Vagina (tissue), 2 donors: ENCODE measurements around the gene DHFR. TPM values are rescaled to one million over a fixed set of nuclear protein-coding genes. Genes with fewer than 3 reads are reported as not detected.

Experiments used
- DNase-seq, 2 donors: peaks; one replicate each; pipeline ENCODE4 v3.0.0-alpha.2; 2017; ENCODE audit errors: extremely low spot score in 2 of 2
- H3K27ac ChIP-seq: fragments of 200-600 bp; sonication (generic); one replicate; pipeline ENCODE4 v1.5.1; 2019
- H3K27me3 ChIP-seq: fragments of 200-600 bp; sonication (generic); one replicate; pipeline ENCODE4 v1.5.1; 2019
- H3K36me3 ChIP-seq, 2 donors: fragments of 200-600 bp; sonication (generic); one replicate each; pipeline ENCODE4 v1.5.1; 2017 to 2019
- H3K4me1 ChIP-seq: fragments of 200-600 bp; sonication (generic); one replicate; pipeline ENCODE4 v1.5.1; 2019
- H3K4me3 ChIP-seq, 2 donors: fragments of 200-600 bp; sonication (generic); 1 replicate in 1 of 2; 2 replicates in 1 of 2; pipeline ENCODE4 v1.5.1; 2016 to 2019
- H3K9me3 ChIP-seq: fragments of 200-600 bp; sonication (generic); one replicate; pipeline ENCODE4 v1.5.1; 2019
- POLR2A ChIP-seq, 2 donors: fragments of 450-650 bp; IDR thresholded peaks; one replicate each; pipeline ENCODE4 v1.6.1; 2017; ENCODE audit warnings: antibody characterized with exemption in 2 of 2, mild to moderate bottlenecking in 2 of 2, moderate library complexity in 2 of 2
- POLR2AphosphoS5 ChIP-seq, 2 donors: sonication (generic); formaldehyde crosslinking; IDR thresholded peaks; one replicate each; pipeline ENCODE4 v1.9.0; 2017; ENCODE audit warnings: antibody characterized with exemption in 2 of 2, mild to moderate bottlenecking in 2 of 2, low read depth in 1 of 2; ENCODE audit not compliant: insufficient read depth in 1 of 2
- intact Hi-C: fragments of 100-400 bp; cut with DNase I; formaldehyde crosslinking; loops from one replicate; pipeline ENCODE4 v1.15.1; 2023
- total RNA-seq: library from RNA; depleted of rRNA; stranded (reverse); fragments of >200 nt; gene quantifications from one replicate; pipeline ENCODE4 v1.2.3, GENCODE V29; 2016
- TF ChIP-seq, protein P1 (sequence below), 3 experiments: fragments of 450-650 bp in 2 of 3; fragments of 200-600 bp in 1 of 3; sonication (generic) in 1 of 3; IDR thresholded peaks; one replicate each; pipeline ENCODE4 v1.5.1; 2017 to 2019; ENCODE audit warnings: antibody characterized with exemption in 3 of 3, mild to moderate bottlenecking in 2 of 3, moderate library complexity in 2 of 3

DHFR gene
- total RNA-seq, 1 donor from 2014 or later: 6.6 TPM

DNA sequence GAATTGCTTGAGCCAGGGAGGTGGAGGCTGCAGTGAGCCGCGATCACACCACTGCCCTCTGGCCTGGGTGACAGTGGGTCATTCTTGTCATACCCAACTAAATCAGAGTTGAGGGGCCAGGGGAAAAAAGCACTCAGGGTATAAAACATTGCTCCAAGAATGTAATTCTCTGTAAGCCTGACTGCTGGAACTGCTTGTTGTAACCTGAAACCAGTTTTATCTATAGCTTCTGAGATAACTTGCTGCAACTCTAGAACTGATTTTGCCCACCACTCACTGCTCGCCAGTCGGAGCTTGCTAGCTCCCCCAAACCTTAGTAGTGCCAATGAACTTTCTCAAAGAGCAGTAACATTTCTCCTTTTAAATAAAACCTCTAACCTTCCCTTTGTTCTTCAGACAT is 9.9 kb downstream of the DHFR start:
- H3K4me3 ChIP-seq: no peak overlapping the region
- intact Hi-C loops: no loop called here
- no peaks in the 10 kb centered on the region for H3K4me1 ChIP-seq
- H3K27ac ChIP-seq: no peak overlapping the region
- TF ChIP-seq, protein P1, sequence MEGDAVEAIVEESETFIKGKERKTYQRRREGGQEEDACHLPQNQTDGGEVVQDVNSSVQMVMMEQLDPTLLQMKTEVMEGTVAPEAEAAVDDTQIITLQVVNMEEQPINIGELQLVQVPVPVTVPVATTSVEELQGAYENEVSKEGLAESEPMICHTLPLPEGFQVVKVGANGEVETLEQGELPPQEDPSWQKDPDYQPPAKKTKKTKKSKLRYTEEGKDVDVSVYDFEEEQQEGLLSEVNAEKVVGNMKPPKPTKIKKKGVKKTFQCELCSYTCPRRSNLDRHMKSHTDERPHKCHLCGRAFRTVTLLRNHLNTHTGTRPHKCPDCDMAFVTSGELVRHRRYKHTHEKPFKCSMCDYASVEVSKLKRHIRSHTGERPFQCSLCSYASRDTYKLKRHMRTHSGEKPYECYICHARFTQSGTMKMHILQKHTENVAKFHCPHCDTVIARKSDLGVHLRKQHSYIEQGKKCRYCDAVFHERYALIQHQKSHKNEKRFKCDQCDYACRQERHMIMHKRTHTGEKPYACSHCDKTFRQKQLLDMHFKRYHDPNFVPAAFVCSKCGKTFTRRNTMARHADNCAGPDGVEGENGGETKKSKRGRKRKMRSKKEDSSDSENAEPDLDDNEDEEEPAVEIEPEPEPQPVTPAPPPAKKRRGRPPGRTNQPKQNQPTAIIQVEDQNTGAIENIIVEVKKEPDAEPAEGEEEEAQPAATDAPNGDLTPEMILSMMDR (IDR thresholded peaks at IDR 0.05): no peak
- TF ChIP-seq POLR2A (IDR thresholded peaks at IDR 0.05) (no peak), POLR2AphosphoS5 (IDR thresholded peaks at IDR 0.05; ENCODE audit: insufficient read depth in 1 of 2, low read depth in 1 of 2) (no peak)
- peaks cover 0 to 7% of the 10 kb centered on the region in 2 donors for H3K36me3 ChIP-seq
- no peaks in the 10 kb centered on the region for H3K9me3 ChIP-seq
- no peak for DNase-seq
- no peaks in the 10 kb centered on the region for H3K27me3 ChIP-seq

DNA sequence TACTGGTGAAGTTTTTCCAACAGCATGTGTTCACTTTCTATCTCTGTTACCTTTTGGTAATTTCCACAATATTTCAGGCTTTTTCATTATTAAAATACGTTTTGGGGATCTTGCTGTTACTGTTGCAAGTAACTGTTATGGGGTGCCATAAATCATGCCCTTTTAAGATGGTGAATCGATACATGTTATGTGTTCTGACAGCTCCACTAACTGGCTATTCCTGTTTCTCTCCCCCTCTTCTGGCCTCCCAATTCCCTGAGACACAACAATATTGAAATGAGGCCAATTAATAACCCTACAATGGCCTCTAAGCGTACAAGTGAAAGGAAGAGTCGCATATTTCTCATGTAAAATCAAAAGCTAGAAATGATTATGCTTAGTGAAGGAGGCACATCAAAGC is 13.4 kb downstream of the DHFR start:
- DNase-seq: no peak
- Histone ChIP-seq H3K4me1 (no peaks in the 10 kb centered on the region), H3K27ac (no peak overlapping the region), H3K36me3 (peaks cover 0 to 7% of the 10 kb centered on the region in 2 donors), H3K27me3 (no peaks in the 10 kb centered on the region), H3K4me3 (no peak overlapping the region), H3K9me3 (no peaks in the 10 kb centered on the region)
- intact Hi-C loops: no loop called here
- no peak for TF ChIP-seq POLR2AphosphoS5 (IDR thresholded peaks at IDR 0.05; ENCODE audit: insufficient read depth in 1 of 2, low read depth in 1 of 2)
- TF ChIP-seq, protein P1 (IDR thresholded peaks at IDR 0.05): no peak
- TF ChIP-seq POLR2A (IDR thresholded peaks at IDR 0.05): no peak

DNA sequence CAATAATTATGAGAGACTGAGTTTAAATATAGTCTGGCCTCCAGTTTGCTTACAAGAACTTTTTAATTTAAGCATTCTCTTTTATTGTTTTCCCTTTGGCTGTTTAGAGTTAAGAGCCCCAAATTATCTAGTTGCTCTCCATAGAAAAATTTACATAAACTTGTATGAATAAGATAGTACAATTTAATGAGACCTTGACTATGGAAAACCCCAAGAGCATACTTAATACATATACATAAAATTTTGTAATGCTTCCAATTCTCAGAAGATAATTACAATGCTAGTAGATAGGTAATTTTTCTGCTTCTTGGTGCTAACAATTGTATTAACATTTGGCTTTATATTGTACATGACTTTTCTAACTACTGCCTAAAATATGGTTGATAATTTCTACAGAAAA is 20.6 kb downstream of the DHFR start:
- Histone ChIP-seq H3K4me1 (no peaks in the 10 kb centered on the region), H3K9me3 (no peaks in the 10 kb centered on the region), H3K36me3 (peaks cover 0 to 8% of the 10 kb centered on the region in 2 donors), H3K4me3 (no peak overlapping the region), H3K27me3 (no peaks in the 10 kb centered on the region), H3K27ac (no peak overlapping the region)
- intact Hi-C loops: no loop called here
- no peak for DNase-seq
- TF ChIP-seq, protein P1 (IDR thresholded peaks at IDR 0.05): no peak
- TF ChIP-seq POLR2AphosphoS5 (IDR thresholded peaks at IDR 0.05; ENCODE audit: insufficient read depth in 1 of 2, low read depth in 1 of 2): no peak
- TF ChIP-seq POLR2A (IDR thresholded peaks at IDR 0.05): no peak

DNA sequence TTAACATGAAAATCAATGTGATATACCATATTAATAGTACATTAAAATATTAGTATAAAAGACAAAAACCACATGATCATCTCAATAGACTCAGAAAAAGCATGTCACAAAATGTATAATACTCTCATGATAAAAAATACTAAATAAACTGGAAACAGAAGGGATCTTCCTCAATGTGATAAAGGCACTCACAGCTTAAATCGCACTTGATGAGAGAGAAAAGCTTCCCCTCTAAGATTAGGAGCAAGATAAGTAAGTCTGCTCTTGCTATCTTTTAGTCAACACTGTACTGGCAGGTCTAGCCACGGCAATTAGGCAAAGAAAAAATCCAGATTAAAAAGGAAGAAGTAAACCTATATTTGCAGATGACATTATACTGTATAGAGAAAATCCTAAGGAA is 22.1 kb downstream of the DHFR start:
- intact Hi-C loops: no loop called here
- DNase-seq: no peak
- TF ChIP-seq POLR2A (IDR thresholded peaks at IDR 0.05) (no peak), POLR2AphosphoS5 (IDR thresholded peaks at IDR 0.05; ENCODE audit: insufficient read depth in 1 of 2, low read depth in 1 of 2) (no peak)
- TF ChIP-seq, protein P1 (IDR thresholded peaks at IDR 0.05): no peak
- no peak overlapping the region for H3K4me3 ChIP-seq
- H3K4me1 ChIP-seq: no peaks in the 10 kb centered on the region
- H3K27me3 ChIP-seq: no peaks in the 10 kb centered on the region
- no peak overlapping the region for H3K27ac ChIP-seq
- H3K9me3 ChIP-seq: no peaks in the 10 kb centered on the region
- H3K36me3 ChIP-seq: peaks cover 0 to 9% of the 10 kb centered on the region in 2 donors

DNA sequence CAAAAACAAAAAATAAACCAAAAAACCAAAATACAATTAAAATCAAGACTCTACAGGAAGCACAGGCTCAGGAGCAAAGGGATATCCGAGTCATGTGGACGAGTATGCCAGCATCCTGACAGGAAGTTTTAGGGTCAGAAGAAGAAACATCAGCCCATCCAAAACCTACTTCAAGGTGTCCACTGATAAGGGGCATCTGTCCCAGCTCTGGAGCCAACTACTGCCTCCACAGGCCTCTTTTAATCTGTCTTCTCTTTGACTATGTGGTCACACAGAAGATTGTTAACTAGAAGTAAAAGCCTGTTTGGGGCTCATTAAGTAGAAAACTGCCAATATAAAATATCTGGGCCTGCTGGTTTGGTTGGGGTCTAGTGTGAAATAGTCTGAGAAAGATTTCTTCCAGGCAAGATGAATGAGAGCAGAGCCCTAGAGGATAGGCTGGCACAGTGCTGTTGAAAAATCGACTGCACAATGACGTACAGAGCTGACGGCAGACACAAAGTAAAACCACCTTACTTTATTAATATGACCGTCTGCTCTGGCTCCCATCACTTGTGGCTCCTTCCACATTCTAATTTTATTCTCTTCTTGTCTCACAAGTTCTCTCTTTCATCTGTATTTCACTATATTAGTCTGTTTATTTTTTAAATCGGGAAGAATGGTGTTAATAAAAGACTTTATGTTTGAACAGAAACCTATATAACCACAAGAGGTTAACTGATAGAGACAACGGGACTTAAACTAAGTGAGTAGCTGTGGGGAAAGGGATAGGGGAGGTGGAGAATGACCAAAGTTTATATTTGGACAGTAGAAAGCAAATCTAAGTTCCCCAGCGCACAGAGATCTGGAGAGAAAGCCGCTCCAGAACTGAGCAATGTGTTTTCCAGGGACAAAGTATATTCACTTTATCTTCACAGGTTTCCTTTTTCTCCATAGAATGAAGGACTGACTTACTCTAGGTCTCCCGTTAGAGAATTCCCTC is 23.2 kb downstream of the DHFR start:
- Histone ChIP-seq H3K4me3 (no peak overlapping the region), H3K27ac (no peak overlapping the region), H3K9me3 (no peaks in the 10 kb centered on the region), H3K27me3 (no peaks in the 10 kb centered on the region), H3K36me3 (peaks cover 0 to 9% of the 10 kb centered on the region in 2 donors), H3K4me1 (no peaks in the 10 kb centered on the region)
- intact Hi-C loops: no loop called here
- no peak for TF ChIP-seq POLR2A (IDR thresholded peaks at IDR 0.05)
- TF ChIP-seq, protein P1 (IDR thresholded peaks at IDR 0.05): no peak
- TF ChIP-seq POLR2AphosphoS5 (IDR thresholded peaks at IDR 0.05; ENCODE audit: insufficient read depth in 1 of 2, low read depth in 1 of 2): no peak
- DNase-seq: no peak
